MM.1S (cell line): ENCODE data around the gene LMTK2.

Experiments
- CTCF ChIP-seq: fragments of 300-600 bp; sonication (generic); IDR thresholded peaks from 2 replicates; pipeline ENCODE4 v1.5.1; 2016; ENCODE audit warnings: antibody characterized with exemption, low read length, mixed read lengths
- EZH2phosphoT487 ChIP-seq: fragments of 300-600 bp; sonication (generic); IDR thresholded peaks from 2 replicates; pipeline ENCODE4 v1.6.1; 2018; ENCODE audit warnings: antibody characterized with exemption, low read length

- TF ChIP-seq CTCF (no peak), EZH2phosphoT487 (no peak)
Measured at GRCh38 chr7:98148607-98149006, 41.9 kb downstream of the LMTK2 start.
